ENCODE data around the gene ANXA6.

ANXA6 gene

DNA sequence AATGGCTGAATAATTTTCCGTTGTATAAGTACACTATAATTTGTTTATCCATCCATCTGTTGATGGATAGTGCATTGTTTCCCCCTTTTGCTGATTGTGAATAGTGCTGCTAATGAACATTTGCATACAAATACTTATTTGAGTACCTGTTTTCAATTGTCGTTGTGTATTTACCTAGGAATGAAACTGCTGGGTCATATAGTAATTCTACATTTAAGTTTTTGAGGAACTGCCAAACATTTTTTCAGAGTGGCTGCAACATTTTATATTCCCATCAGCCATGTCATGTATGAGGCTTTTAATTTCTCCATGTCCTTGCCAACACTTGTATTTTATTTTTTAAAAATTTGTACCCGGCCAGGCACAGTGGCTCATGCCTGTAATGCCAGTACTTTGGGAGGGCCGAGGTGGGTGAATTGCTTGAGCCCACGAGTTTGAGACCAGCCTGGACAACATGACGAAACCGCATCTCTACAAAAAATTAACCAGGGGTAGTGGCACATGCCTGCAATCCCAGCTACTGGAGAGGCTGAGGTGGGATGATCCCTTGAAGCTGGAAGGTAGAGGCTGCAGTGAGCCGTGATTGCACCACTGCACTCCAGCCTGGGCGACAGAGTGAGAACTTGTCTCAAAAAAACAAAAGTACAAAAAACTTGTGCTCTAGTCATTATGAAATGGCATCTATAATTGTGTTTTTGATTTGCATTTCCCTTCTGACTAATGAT is 2.2 kb upstream of the ANXA6 start:
- DNase-seq: no peak
- TF ChIP-seq, protein P1, sequence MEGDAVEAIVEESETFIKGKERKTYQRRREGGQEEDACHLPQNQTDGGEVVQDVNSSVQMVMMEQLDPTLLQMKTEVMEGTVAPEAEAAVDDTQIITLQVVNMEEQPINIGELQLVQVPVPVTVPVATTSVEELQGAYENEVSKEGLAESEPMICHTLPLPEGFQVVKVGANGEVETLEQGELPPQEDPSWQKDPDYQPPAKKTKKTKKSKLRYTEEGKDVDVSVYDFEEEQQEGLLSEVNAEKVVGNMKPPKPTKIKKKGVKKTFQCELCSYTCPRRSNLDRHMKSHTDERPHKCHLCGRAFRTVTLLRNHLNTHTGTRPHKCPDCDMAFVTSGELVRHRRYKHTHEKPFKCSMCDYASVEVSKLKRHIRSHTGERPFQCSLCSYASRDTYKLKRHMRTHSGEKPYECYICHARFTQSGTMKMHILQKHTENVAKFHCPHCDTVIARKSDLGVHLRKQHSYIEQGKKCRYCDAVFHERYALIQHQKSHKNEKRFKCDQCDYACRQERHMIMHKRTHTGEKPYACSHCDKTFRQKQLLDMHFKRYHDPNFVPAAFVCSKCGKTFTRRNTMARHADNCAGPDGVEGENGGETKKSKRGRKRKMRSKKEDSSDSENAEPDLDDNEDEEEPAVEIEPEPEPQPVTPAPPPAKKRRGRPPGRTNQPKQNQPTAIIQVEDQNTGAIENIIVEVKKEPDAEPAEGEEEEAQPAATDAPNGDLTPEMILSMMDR (IDR thresholded peaks at IDR 0.05): no peak
- Histone ChIP-seq H3K4me1 (peaks cover 0 to 33% (median 15%) of the 10 kb centered on the region in 4 donors), H3K36me3 (no peaks in the 10 kb centered on the region), H3K27ac (no peak overlapping the region), H3K9me3 (no peaks in the 10 kb centered on the region), H3K27me3 (no peaks in the 10 kb centered on the region), H3K4me3 (no peak overlapping the region)
- intact Hi-C loops (cut with DNase I; ENCODE audit: low total_unique reads): no loop called here

DNA sequence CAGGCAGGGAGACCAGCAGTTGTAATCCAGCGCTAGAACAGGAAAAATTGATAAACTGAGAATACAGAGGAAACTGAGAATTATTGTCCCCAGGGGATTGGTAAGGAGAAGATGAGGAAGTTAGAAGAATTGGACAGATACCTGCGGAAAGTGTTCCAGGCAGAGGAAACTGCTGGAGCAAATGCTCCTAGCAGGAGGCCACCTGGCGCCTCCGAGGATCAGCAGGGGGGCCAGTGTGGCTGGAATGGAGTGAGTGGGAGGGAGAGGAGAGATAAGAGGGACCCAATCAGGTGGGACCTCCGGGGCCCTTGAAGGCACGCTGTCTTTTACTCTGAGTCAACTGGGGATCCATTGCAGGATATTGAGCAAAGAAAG is 695 bp upstream of the ANXA6 start:
- no peaks in the 10 kb centered on the region for H3K9me3 ChIP-seq
- no peaks in the 10 kb centered on the region for H3K36me3 ChIP-seq
- peak overlapping the region; percentile 70 to 89 for H3K4me3 ChIP-seq
- peak overlapping the region; percentile 92 for H3K27ac ChIP-seq
- no peaks in the 10 kb centered on the region for H3K27me3 ChIP-seq
- TF ChIP-seq, protein P1 (IDR thresholded peaks at IDR 0.05): no peak
- H3K4me1 ChIP-seq: peaks cover 0 to 45% (median 25%) of the 10 kb centered on the region in 4 donors
- DNase-seq: no peak
- intact Hi-C loops (cut with DNase I; ENCODE audit: low total_unique reads): no loop called here

- Histone ChIP-seq H3K27me3 (no peaks in the 10 kb centered on the region), H3K36me3 (peaks cover 0 to 6% (median 0%) of the 10 kb centered on the region in 3 donors), H3K4me1 (peaks cover 0 to 60% (median 31%) of the 10 kb centered on the region in 4 donors), H3K27ac (peak overlapping the region; percentile 92), H3K4me3 (peak overlapping the region; percentile 70 to 89), H3K9me3 (no peaks in the 10 kb centered on the region)
- no peak for DNase-seq
- TF ChIP-seq, protein P1 (IDR thresholded peaks at IDR 0.05): no peak
- intact Hi-C loops (cut with DNase I; ENCODE audit: low total_unique reads): no loop called here
These were observed 815 bp downstream of the ANXA6 start for GRCh38 chr5:151156507-151157420.

GRCh38 chr5:151155775-151156506 is 1.6 kb downstream of the ANXA6 start:
- Histone ChIP-seq H3K4me1 (peaks cover 0 to 69% (median 40%) of the 10 kb centered on the region in 4 donors), H3K27me3 (no peaks in the 10 kb centered on the region), H3K9me3 (no peaks in the 10 kb centered on the region), H3K27ac (peak overlapping the region; percentile 92), H3K36me3 (peaks cover 0 to 6% (median 0%) of the 10 kb centered on the region in 3 donors), H3K4me3 (peak overlapping the region; percentile 70 to 89)
- intact Hi-C loops (cut with DNase I; ENCODE audit: low total_unique reads): no loop called here
- TF ChIP-seq, protein P1 (IDR thresholded peaks at IDR 0.05): no peak
- peak in 1 of 2 donors; percentile 73 for DNase-seq

Measured in tibial artery (tissue), 4 donors.